Fibroblast of lung (primary cell): Measurements from ENCODE around the gene DDX47. TPM values are rescaled to one million over a fixed set of nuclear protein-coding genes. Genes with fewer than 3 reads are reported as not detected.

ENCODE experiments used
- DNase-seq, 2 donors: peaks; one replicate each; pipeline versions ENCODE4 v3.0.0 to v3.0.0-alpha.2; 2010; ENCODE audit warnings: low read depth in 2 of 2
- H2AFZ ChIP-seq: 2 replicates; pipeline ENCODE4 v1.5.1; 2012; ENCODE audit warnings: low read length, control low read depth, inconsistent platforms
- H3K27ac ChIP-seq: 2 replicates; pipeline ENCODE4 v1.5.1; 2011; ENCODE audit warnings: low read length, control low read depth; ENCODE audit not compliant: insufficient read depth
- H3K27me3 ChIP-seq: 2 replicates; pipeline ENCODE4 v1.5.1; 2011; ENCODE audit warnings: mild to moderate bottlenecking, low read length; ENCODE audit not compliant: control insufficient read depth, insufficient read depth
- H3K36me3 ChIP-seq: 2 replicates; pipeline ENCODE4 v1.5.1; 2011; ENCODE audit warnings: low read length; ENCODE audit not compliant: control insufficient read depth, insufficient read depth
- H3K4me1 ChIP-seq: 2 replicates; pipeline ENCODE4 v1.5.1; 2011; ENCODE audit warnings: low read length; ENCODE audit not compliant: control insufficient read depth, insufficient read depth; ENCODE audit errors: extremely low read depth
- H3K4me2 ChIP-seq: 2 replicates; pipeline ENCODE4 v1.5.1; 2011; ENCODE audit warnings: low read length, control low read depth; ENCODE audit not compliant: insufficient read depth; ENCODE audit errors: extremely low read depth
- H3K4me3 ChIP-seq, 4 experiments: fragments of 200-600 bp in 1 of 4; sonication (generic) in 1 of 4; replicated peaks in 1 of 4; 2 replicates each; pipeline ENCODE4 v1.5.1; 2011 to 2016; ENCODE audit warnings: low read length in 4 of 4, low read depth in 3 of 4, mild to moderate bottlenecking in 3 of 4, control low read depth in 2 of 4, inconsistent platforms in 1 of 4, mixed read lengths in 1 of 4; ENCODE audit not compliant: insufficient read depth in 1 of 4; ENCODE audit errors: control extremely low read depth in 1 of 4
- H3K79me2 ChIP-seq: 2 replicates; pipeline ENCODE4 v1.5.1; 2012; ENCODE audit warnings: mild to moderate bottlenecking, low read length, inconsistent platforms; ENCODE audit not compliant: control insufficient read depth, insufficient read depth
- H3K9ac ChIP-seq: 2 replicates; pipeline ENCODE4 v1.5.1; 2011; ENCODE audit warnings: mild to moderate bottlenecking, low read length, control low read depth; ENCODE audit not compliant: insufficient read depth
- H3K9me3 ChIP-seq: 2 replicates; pipeline ENCODE4 v1.5.1; 2012; ENCODE audit warnings: low read depth, low read length; ENCODE audit not compliant: control insufficient read depth, insufficient read depth
- H4K20me1 ChIP-seq: 2 replicates; pipeline ENCODE4 v1.5.1; 2011; ENCODE audit warnings: low read length; ENCODE audit not compliant: control insufficient read depth, insufficient read depth; ENCODE audit errors: extremely low read depth
- CTCF ChIP-seq, 2 donors: IDR thresholded peaks in 1 of 2; conservative IDR thresholded peaks in 1 of 2; 1 replicate in 1 of 2; 2 replicates in 1 of 2; pipeline ENCODE4 v1.5.1; 2011 to 2012; ENCODE audit warnings: low read length in 2 of 2, control low read depth in 1 of 2, inconsistent platforms in 1 of 2, low read depth in 1 of 2, mild to moderate bottlenecking in 1 of 2
- EZH2 ChIP-seq: IDR thresholded peaks from 2 replicates; pipeline ENCODE4 v1.5.1; 2012; ENCODE audit warnings: low read length, control low read depth, mild to moderate bottlenecking; ENCODE audit errors: missing control alignments
- polyA plus RNA-seq, 2 donors: library from polyadenylated mRNA; depleted of rRNA in 1 of 2; stranded (reverse) in 1 of 2; unstranded in 1 of 2; fragments of >200 nt; gene quantifications; 2 replicates each; pipeline ENCODE4 v1.2.1, GENCODE V29; 2011 to 2012; ENCODE audit warnings: missing spikeins in 1 of 2
- total RNA-seq: library from RNA; depleted of rRNA; stranded (reverse); fragments of >200 nt; gene quantifications from 2 replicates; pipeline ENCODE4 v1.2.1, GENCODE V29; 2014

The DDX47 gene
- total and polyA plus RNA-seq, 2 donors (not counting 1 experiment from before 2014, with no cell fraction given) = 41.9 to 83.2 TPM

- Histone ChIP-seq H3K4me1 (peaks cover 28% of the 10 kb centered on the region), H3K4me2 (no peak overlapping the region), H2AFZ (no peak overlapping the region), H3K27ac (peak overlapping the region; percentile 93), H3K9ac (peak overlapping the region; percentile 91), H3K4me3 (no peak overlapping the region), H3K27me3 (no peaks in the 10 kb centered on the region), H3K9me3 (no peaks in the 10 kb centered on the region), H4K20me1 (no peaks in the 10 kb centered on the region), H3K79me2 (peaks cover 2% of the 10 kb centered on the region), H3K36me3 (no peaks in the 10 kb centered on the region)
- peak in 1 of 2 donors; percentile 12 for DNase-seq
- no peak for TF ChIP-seq EZH2
- no peak for TF ChIP-seq CTCF (conservative IDR thresholded peaks at IDR 0.05 in 1 of 2, IDR thresholded peaks at IDR 0.05 in 1 of 2; ENCODE audit: low read depth in 1 of 2, low read length in 2 of 2)
Measured at GRCh38 chr12:12788131-12788530, 25.0 kb upstream of the DDX47 start.

DNA sequence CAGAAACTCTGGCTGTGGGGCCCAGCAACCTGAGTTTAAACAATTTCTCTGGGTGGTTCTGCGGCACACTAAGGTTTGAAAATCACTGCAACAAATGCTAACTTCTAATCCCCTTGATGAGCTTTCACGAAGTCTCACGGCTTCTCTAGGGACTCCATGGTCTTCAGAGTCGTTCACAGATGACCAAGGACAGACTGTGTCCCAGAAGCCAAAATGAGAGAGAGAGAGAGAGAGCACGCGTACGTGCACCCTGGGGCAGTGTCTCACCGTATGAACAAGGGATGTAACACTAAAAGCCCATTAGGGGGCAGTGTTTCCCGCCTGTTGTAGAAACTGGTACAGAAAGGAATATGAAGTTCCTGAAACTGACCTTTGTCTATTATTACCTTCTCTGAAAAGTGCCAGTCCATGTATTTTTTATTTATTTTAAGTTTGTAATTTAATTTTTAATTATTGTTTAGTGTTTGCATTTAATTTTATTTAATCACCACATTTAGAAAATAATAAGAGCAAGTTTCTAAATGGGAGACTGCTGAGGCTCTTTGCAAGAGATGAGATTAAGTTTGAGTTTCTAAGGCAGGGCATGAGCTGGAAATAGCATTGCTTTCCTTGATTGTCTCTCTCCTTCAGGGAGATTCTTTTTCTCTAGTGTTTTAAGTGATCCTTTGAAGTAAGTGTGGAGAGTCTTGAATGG lies 24.3 kb upstream of the DDX47 start:
- Histone ChIP-seq H3K4me2 (peak overlapping the region; percentile 42), H3K36me3 (no peaks in the 10 kb centered on the region), H3K79me2 (peaks cover 2% of the 10 kb centered on the region), H3K4me1 (peaks cover 28% of the 10 kb centered on the region), H3K9me3 (no peaks in the 10 kb centered on the region), H2AFZ (peak overlapping the region; percentile 60), H3K27me3 (no peaks in the 10 kb centered on the region), H3K27ac (peak overlapping the region; percentile 93), H3K9ac (no peak overlapping the region), H3K4me3 (no peak overlapping the region), H4K20me1 (no peaks in the 10 kb centered on the region)
- TF ChIP-seq EZH2 (no peak), CTCF (conservative IDR thresholded peaks at IDR 0.05 in 1 of 2, IDR thresholded peaks at IDR 0.05 in 1 of 2; ENCODE audit: low read depth in 1 of 2, low read length in 2 of 2) (peak; percentile 62 to 80)
- DNase-seq = peak; percentile 65 to 86

DNA sequence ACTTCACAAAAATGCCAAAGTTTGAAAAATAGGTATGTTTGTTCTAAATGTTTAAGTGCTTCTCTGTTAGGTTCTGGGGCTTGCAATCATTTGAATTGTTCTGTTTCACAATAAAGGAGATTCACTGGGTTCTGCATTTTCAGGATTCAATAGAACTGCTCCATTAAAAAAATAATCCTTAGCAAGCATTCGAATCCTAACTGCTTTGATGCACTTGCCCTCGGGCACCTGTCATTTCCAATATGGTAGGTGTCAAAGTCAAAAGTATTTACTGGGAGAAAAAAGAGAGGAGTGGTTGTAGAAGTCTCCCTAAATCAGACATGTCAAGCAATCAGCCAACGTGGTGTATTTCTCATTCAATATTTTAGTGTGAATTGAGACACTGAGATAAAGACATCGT lies 22.2 kb upstream of the DDX47 start:
- Histone ChIP-seq H2AFZ (no peak overlapping the region), H3K9ac (no peak overlapping the region), H3K27ac (no peak overlapping the region), H3K9me3 (no peaks in the 10 kb centered on the region), H3K27me3 (no peaks in the 10 kb centered on the region), H4K20me1 (no peaks in the 10 kb centered on the region), H3K79me2 (peaks cover 2% of the 10 kb centered on the region), H3K4me2 (no peak overlapping the region), H3K4me1 (peaks cover 20% of the 10 kb centered on the region), H3K36me3 (no peaks in the 10 kb centered on the region), H3K4me3 (no peak overlapping the region)
- no peak for TF ChIP-seq EZH2
- no peak for TF ChIP-seq CTCF (conservative IDR thresholded peaks at IDR 0.05 in 1 of 2, IDR thresholded peaks at IDR 0.05 in 1 of 2; ENCODE audit: low read depth in 1 of 2, low read length in 2 of 2)
- no peak for DNase-seq
